ENCODE results near the gene FDX2.

- no peak for TF ChIP-seq SUZ12 (IDR thresholded peaks at IDR 0.05)
- TF ChIP-seq FOXA1 (IDR thresholded peaks at IDR 0.05), result no peak
- TF ChIP-seq ELF4 (IDR thresholded peaks at IDR 0.05), result no peak
- TF ChIP-seq ARNT (IDR thresholded peaks at IDR 0.05), result no peak
- no peak for TF ChIP-seq PKNOX1 (IDR thresholded peaks at IDR 0.05)
- no peak for TF ChIP-seq LEF1 (IDR thresholded peaks at IDR 0.05; ENCODE audit: borderline replicate concordance)
- TF ChIP-seq TARDBP (IDR thresholded peaks at IDR 0.05), result no peak
- no peak for TF ChIP-seq NFRKB (IDR thresholded peaks at IDR 0.05)
- no peak for TF ChIP-seq BHLHE40 (IDR thresholded peaks at IDR 0.05; ENCODE audit: borderline replicate concordance)
- TF ChIP-seq FOXM1 (IDR thresholded peaks at IDR 0.05; ENCODE audit: borderline replicate concordance), result no peak
- TF ChIP-seq CTBP1 (IDR thresholded peaks at IDR 0.05; ENCODE audit: borderline replicate concordance), result no peak
Observed at GRCh38 chr19:10352764-10353671, 37.2 kb upstream of the FDX2 start.

Data from HEK293T (cell line).